PC-3 (cell line): ENCODE results near the gene SCN2B.

Experiments
- EZH2 ChIP-seq: fragments of 300-600 bp; sonication (generic); IDR thresholded peaks from one replicate; pipeline ENCODE4 v1.6.1; 2017; ENCODE audit warnings: antibody characterized with exemption, mild to moderate bottlenecking, low read length; ENCODE audit not compliant: unreplicated experiment
- TF ChIP-seq, protein P1 (sequence below): fragments of 300-600 bp; sonication (generic); conservative IDR thresholded peaks from 2 replicates; pipeline ENCODE4 v1.5.1; 2017; ENCODE audit warnings: antibody characterized with exemption, low read depth, mild to moderate bottlenecking, low read length

DNA sequence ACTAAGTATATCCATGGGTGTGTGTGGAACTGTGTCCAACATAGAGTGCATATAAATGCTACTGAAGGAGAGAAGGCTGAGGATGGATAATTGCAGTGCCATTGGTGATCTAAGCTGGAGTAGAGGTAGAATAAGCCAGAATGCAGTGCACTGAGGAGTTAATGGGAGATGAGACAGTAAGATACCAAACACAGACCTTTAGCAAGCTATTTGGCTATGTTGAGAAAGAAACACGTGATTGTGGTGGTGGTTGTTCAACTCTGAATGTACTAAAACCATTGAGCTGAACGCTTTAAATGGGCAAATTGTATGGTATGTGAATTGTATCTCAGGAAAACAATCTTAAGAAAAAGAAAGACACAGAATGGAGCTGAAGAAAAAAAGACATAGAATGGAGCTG, 25.5 kb upstream of the SCN2B start:
- TF ChIP-seq, protein P1, sequence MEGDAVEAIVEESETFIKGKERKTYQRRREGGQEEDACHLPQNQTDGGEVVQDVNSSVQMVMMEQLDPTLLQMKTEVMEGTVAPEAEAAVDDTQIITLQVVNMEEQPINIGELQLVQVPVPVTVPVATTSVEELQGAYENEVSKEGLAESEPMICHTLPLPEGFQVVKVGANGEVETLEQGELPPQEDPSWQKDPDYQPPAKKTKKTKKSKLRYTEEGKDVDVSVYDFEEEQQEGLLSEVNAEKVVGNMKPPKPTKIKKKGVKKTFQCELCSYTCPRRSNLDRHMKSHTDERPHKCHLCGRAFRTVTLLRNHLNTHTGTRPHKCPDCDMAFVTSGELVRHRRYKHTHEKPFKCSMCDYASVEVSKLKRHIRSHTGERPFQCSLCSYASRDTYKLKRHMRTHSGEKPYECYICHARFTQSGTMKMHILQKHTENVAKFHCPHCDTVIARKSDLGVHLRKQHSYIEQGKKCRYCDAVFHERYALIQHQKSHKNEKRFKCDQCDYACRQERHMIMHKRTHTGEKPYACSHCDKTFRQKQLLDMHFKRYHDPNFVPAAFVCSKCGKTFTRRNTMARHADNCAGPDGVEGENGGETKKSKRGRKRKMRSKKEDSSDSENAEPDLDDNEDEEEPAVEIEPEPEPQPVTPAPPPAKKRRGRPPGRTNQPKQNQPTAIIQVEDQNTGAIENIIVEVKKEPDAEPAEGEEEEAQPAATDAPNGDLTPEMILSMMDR: no peak
- no peak for TF ChIP-seq EZH2
